ENCODE results near the gene GOSR2. TPM values are rescaled to one million over a fixed set of nuclear protein-coding genes. Genes with fewer than 3 reads are reported as not detected.

GOSR2 gene
- total and polyA plus RNA-seq, 9 of the 15 experiments (the other 6 are each of a cell fraction or from before 2014, with no cell fraction given), result 32.7 to 96.3 (median 48.9) TPM

DNA sequence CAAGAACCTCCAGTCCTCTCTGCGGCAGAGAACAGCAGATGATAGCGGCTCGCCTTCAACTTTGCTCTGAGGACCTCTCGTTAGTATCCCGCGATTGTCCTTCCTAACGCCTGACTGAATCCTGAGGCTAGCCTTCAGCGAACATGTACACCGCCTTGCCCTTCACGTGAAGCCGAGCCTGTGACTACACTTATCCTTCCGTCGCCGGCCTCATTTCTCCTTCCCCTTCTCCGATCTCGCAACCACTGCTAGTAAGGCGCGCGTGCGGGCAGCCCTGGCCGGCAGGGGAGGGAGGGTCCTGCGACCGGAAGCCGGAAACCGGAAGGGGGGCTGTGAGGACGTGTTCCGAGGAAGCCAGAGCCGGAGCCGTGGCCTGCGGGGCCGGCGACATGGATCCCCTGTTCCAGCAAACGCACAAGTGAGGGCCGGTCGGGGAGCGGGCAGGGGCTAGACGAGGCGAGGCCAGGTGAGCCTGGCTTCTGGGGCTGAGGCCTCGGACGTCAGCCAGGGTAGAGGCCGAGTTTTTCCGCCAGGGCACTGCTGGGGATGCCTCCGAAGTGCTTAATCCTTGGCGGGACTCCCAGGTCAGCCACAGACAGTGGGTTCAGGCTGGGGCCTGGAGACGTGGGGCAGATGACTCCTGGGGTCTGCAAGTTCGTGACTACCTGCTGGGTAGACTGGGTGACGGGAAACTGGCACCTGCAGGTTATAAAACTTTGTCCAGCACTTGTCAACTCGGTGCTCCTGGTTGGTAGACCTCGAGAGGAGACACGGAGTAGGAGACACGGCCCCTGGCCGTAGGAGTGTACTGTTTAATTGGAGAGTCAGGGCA lies at the start of gene GOSR2 (continued):
- TF ChIP-seq, protein P1, sequence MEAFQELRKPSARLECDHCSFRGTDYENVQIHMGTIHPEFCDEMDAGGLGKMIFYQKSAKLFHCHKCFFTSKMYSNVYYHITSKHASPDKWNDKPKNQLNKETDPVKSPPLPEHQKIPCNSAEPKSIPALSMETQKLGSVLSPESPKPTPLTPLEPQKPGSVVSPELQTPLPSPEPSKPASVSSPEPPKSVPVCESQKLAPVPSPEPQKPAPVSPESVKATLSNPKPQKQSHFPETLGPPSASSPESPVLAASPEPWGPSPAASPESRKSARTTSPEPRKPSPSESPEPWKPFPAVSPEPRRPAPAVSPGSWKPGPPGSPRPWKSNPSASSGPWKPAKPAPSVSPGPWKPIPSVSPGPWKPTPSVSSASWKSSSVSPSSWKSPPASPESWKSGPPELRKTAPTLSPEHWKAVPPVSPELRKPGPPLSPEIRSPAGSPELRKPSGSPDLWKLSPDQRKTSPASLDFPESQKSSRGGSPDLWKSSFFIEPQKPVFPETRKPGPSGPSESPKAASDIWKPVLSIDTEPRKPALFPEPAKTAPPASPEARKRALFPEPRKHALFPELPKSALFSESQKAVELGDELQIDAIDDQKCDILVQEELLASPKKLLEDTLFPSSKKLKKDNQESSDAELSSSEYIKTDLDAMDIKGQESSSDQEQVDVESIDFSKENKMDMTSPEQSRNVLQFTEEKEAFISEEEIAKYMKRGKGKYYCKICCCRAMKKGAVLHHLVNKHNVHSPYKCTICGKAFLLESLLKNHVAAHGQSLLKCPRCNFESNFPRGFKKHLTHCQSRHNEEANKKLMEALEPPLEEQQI (IDR thresholded peaks at IDR 0.05), result peak; percentile 44
- TF ChIP-seq ATF7 (IDR thresholded peaks at IDR 0.05) (peak; percentile 83), MTF1 (CRISPR knock-in tag; IDR thresholded peaks at IDR 0.05; ENCODE audit: borderline replicate concordance) (no peak), CEBPG (CRISPR knock-in tag; IDR thresholded peaks at IDR 0.05) (no peak), CEBPG (tag; conservative IDR thresholded peaks at IDR 0.05 in 1 of 2, IDR thresholded peaks at IDR 0.05 in 1 of 2) (no peak), PHF21A (IDR thresholded peaks at IDR 0.05; ENCODE audit: borderline replicate concordance, low read depth) (no peak), HSF4 (CRISPR knock-in tag; IDR thresholded peaks at IDR 0.05; ENCODE audit: borderline replicate concordance) (no peak), E2F3 (CRISPR knock-in tag; IDR thresholded peaks at IDR 0.05) (no peak), MYBL2 (IDR thresholded peaks at IDR 0.05; ENCODE audit: low read depth) (no peak), MYBL2 (CRISPR knock-in tag; IDR thresholded peaks at IDR 0.05; ENCODE audit: borderline replicate concordance) (no peak), TEAD1 (CRISPR knock-in tag; IDR thresholded peaks at IDR 0.05) (peak in 1 of 2 experiments; percentile 72; a peak in 1 of 4 replicates), ZNF584 (CRISPR knock-in tag; IDR thresholded peaks at IDR 0.05; ENCODE audit: low read depth) (no peak), PTBP1 (IDR thresholded peaks at IDR 0.05; ENCODE audit: low read depth, low read length) (no peak), NR2C2 (CRISPR knock-in tag; IDR thresholded peaks at IDR 0.05) (0 out of 2 replicates have a peak, but pooled peaks have one; percentile 60), NR2C2 (tag; IDR thresholded peaks at IDR 0.05) (peak; percentile 71; the same call in 1 of the 2 replicates), ELF1 (tag; IDR thresholded peaks at IDR 0.05) (peak; percentile 96), SMARCE1 (IDR thresholded peaks at IDR 0.05) (peak; percentile 45; the same call in 1 of the 2 replicates), SMC3 (conservative IDR thresholded peaks at IDR 0.05; ENCODE audit: insufficient read depth, low read depth, low read length) (no peak)
- TF ChIP-seq, protein P2, sequence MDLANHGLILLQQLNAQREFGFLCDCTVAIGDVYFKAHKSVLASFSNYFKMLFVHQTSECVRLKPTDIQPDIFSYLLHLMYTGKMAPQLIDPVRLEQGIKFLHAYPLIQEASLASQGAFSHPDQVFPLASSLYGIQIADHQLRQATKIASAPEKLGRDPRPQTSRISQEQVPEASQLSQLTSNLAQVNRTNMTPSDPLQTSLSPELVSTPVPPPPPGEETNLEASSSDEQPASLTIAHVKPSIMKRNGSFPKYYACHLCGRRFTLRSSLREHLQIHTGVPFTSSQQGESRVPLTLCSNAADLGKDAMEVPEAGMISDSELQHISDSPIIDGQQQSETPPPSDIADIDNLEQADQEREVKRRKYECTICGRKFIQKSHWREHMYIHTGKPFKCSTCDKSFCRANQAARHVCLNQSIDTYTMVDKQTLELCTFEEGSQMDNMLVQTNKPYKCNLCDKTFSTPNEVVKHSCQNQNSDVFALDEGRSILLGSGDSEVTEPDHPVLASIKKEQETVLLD (IDR thresholded peaks at IDR 0.05), result 0 out of 2 replicates have a peak, but pooled peaks have one; percentile 34
- TF ChIP-seq, protein P3, sequence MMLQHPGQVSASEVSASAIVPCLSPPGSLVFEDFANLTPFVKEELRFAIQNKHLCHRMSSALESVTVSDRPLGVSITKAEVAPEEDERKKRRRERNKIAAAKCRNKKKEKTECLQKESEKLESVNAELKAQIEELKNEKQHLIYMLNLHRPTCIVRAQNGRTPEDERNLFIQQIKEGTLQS (IDR thresholded peaks at IDR 0.05), result no peak; the same call in 1 of the 2 replicates
- TF ChIP-seq, protein P3 (CRISPR knock-in tag; conservative IDR thresholded peaks at IDR 0.05), result peak; percentile 73; the same call in 1 of the 2 replicates
- TF ChIP-seq, protein P4, sequence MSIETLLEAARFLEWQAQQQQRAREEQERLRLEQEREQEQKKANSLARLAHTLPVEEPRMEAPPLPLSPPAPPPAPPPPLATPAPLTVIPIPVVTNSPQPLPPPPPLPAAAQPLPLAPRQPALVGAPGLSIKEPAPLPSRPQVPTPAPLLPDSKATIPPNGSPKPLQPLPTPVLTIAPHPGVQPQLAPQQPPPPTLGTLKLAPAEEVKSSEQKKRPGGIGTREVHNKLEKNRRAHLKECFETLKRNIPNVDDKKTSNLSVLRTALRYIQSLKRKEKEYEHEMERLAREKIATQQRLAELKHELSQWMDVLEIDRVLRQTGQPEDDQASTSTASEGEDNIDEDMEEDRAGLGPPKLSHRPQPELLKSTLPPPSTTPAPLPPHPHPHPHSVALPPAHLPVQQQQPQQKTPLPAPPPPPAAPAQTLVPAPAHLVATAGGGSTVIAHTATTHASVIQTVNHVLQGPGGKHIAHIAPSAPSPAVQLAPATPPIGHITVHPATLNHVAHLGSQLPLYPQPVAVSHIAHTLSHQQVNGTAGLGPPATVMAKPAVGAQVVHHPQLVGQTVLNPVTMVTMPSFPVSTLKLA (conservative IDR thresholded peaks at IDR 0.05), result peak; percentile 91 to 94
